Right lobe of liver (tissue), 6 donors: ENCODE measurements around the gene CLEC2L. TPM values are rescaled to one million over a fixed set of nuclear protein-coding genes. Genes with fewer than 3 reads are reported as not detected.

Source experiments
- ATAC-seq, 4 donors: fragments of 200-7000 bp; cut with Tn5 transposase; one replicate each; pipeline ENCODE4 v1.9.1; 2020; ENCODE audit warnings: mild to moderate bottlenecking in 4 of 4, moderate library complexity in 4 of 4
- DNase-seq, 3 donors: peaks; one replicate each; pipeline ENCODE4 v3.0.0-alpha.2; 2020
- H3K27ac ChIP-seq, 3 donors: fragments of 200-600 bp; one replicate each; pipeline ENCODE4 v1.8.0; 2022
- H3K27me3 ChIP-seq, 2 donors: fragments of 200-600 bp; one replicate each; pipeline ENCODE4 v1.8.0; 2022
- H3K36me3 ChIP-seq, 4 donors: fragments of 200-600 bp; sonication (generic) in 1 of 4; one replicate each; pipeline versions ENCODE4 v1.5.1 to v1.8.0; 2017 to 2022; ENCODE audit warnings: control low read depth in 1 of 4
- H3K4me1 ChIP-seq, 4 donors: fragments of 200-600 bp; sonication (generic) in 1 of 4; one replicate each; pipeline versions ENCODE4 v1.5.1 to v1.8.0; 2017 to 2022; ENCODE audit warnings: control low read depth in 1 of 4
- H3K4me3 ChIP-seq, 3 donors: fragments of 200-600 bp; one replicate each; pipeline ENCODE4 v1.8.0; 2022
- H3K9me3 ChIP-seq, 4 donors: fragments of 200-600 bp; sonication (generic) in 1 of 4; one replicate each; pipeline versions ENCODE4 v1.5.1 to v1.8.0; 2017 to 2022; ENCODE audit warnings: control low read depth in 1 of 4
- CTCF ChIP-seq, 4 donors: fragments of 200-600 bp in 3 of 4; fragments of 450-650 bp in 1 of 4; IDR thresholded peaks; one replicate each; pipeline versions ENCODE4 v1.5.1 to v1.8.0; 2016 to 2022; ENCODE audit warnings: antibody characterized with exemption in 4 of 4, mild to moderate bottlenecking in 2 of 4
- POLR2A ChIP-seq: fragments of 450-650 bp; IDR thresholded peaks from one replicate; pipeline ENCODE4 v1.6.1; 2017; ENCODE audit warnings: antibody characterized with exemption, mild to moderate bottlenecking
- WGBS: methylation state at CpG from one replicate; pipeline ENCODE4 v1.1.6; 2018; ENCODE audit warnings: low coverage, low lambda C conversion rate; ENCODE audit not compliant: insufficient coverage; ENCODE audit errors: missing lambda C conversion rate; 5-methylcytosine and 5-hydroxymethylcytosine counted together
- intact Hi-C, 2 donors: fragments of 100-400 bp; cut with DNase I; formaldehyde crosslinking; loops; one replicate each; pipeline versions ENCODE4 v1.11.2 to v1.14.1; 2022
- total RNA-seq, 6 experiments: library from RNA; depleted of rRNA in 2 of 6; stranded (reverse); fragments of >200 nt in 2 of 6; fragmentation: NEBNext Ultra II Directional in 3 of 6; extraction: Animal tissue kit (Norgen Biotek cat#: 25700) in 3 of 6; gene quantifications; one replicate each; pipeline versions ENCODE4 v1.1.0 to v1.2.4, GENCODE V29; 2016 to 2023
- donor health status: DM: no; HTN: yes; CAD: no.
- donor health status: DM: no; HTN: no; CAD: no.
- donor health status: DM: no; HTN: no; CAD: no.
- donor health status: DM: no; HTN: yes; CAD: no.
- donor health status: DM: no; HTN: yes; CAD: no.

The CLEC2L gene
- total RNA-seq, 6 experiments from 2014 or later: not detected

DNA sequence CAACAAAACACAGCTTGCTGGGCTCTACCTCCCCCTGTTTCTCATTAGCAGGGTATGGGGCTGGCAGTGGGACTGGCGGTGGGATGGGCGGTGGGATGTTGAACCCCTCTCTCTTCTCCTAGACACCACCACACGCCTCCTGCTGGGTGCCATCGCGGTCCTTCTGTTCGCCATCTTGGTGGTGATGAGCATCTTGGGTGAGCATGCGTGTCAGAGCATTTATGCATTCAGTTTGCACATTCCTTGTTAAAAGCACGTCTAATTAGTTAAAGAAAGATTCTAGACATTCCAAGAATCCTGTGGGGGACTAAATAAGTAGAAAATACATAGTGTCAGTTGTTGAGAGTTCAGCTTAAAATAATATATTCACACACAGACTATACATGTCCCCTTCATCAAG lies 12.7 kb downstream of the CLEC2L start:
- intact Hi-C loops: no loop called here
- TF ChIP-seq POLR2A (no peak), CTCF (IDR thresholded peaks at IDR 0.05) (no peak)
- H3K4me1 ChIP-seq: no peaks in the 10 kb centered on the region
- WGBS: 95% methylated on average over 5 of the region's 8 CpGs
- no peak overlapping the region for H3K27ac ChIP-seq
- no peaks in the 10 kb centered on the region for H3K36me3 ChIP-seq
- no peak for ATAC-seq
- H3K27me3 ChIP-seq: no peaks in the 10 kb centered on the region
- H3K9me3 ChIP-seq: no peaks in the 10 kb centered on the region
- no peak overlapping the region for H3K4me3 ChIP-seq
- DNase-seq: peak in 1 of 3 donors; percentile 7

DNA sequence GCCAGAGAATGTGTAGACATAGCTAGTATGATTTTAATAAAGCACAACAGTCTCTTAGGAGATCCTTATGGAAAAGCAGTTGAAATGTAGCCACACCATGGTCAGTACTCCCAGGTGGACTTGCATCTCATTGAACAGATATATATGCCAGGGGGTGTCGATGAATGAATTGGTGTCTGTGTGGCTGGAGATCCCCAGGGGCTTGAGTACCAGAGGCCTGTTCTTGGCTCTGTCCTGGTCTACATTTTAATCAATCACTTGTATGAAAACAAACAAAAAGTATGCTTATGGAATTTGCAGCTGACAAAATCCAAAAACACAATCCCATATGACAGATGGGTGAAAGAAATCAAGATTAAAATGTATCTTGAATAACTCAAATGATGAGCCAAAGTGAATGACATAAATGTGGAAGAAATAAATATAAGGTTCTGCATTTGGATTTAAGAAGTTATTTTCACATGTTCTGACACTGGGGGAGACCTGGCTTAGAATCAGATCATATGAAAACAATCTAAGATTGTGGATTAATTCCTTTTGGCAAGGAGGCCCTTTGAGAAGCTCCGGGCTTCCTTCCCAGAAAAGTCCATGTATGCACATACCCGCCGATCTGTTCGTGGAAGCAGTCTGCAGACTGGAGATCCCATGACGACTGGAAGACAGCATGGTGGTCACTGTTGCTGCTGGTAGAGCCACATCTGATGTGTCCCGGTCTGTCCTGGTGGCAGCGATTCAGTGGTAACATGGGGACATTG lies 15.6 kb downstream of the CLEC2L start:
- Histone ChIP-seq H3K36me3 (no peaks in the 10 kb centered on the region), H3K27ac (no peak overlapping the region), H3K27me3 (no peaks in the 10 kb centered on the region), H3K4me1 (no peaks in the 10 kb centered on the region), H3K4me3 (no peak overlapping the region), H3K9me3 (no peaks in the 10 kb centered on the region)
- ATAC-seq (no peak), DNase-seq (no peak)
- TF ChIP-seq CTCF (IDR thresholded peaks at IDR 0.05) (no peak), POLR2A (no peak)
- intact Hi-C loops: no loop called here
- WGBS: 90% methylated on average over 2 of the region's 8 CpGs

DNA sequence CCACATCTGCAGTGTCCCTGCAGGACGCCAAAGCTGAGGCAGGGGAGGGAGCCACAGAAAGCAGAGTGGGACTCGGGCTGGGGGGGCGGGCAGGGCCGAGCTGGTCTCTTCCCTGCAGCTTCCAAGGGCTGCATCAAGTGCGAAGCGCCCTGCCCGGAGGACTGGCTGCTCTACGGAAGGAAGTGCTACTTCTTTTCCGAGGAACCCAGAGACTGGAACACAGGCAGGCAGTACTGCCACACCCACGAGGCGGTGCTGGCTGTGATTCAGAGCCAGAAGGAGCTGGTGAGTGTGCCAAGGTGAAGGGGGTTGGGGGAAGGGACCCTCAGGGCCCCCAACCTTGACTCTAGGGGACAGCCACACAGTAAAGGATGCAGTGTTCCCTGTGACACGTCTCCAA lies 16.7 kb downstream of the CLEC2L start:
- 34% methylated on average over 7 of the region's 12 CpGs for WGBS
- DNase-seq (no peak), ATAC-seq (no peak)
- Histone ChIP-seq H3K4me3 (no peak overlapping the region), H3K4me1 (no peaks in the 10 kb centered on the region), H3K9me3 (no peaks in the 10 kb centered on the region), H3K36me3 (no peaks in the 10 kb centered on the region), H3K27me3 (no peaks in the 10 kb centered on the region), H3K27ac (no peak overlapping the region)
- intact Hi-C loops: no loop called here
- TF ChIP-seq POLR2A (no peak), CTCF (IDR thresholded peaks at IDR 0.05) (no peak)

- Histone ChIP-seq H3K9me3 (no peaks in the 10 kb centered on the region), H3K27ac (no peak overlapping the region), H3K27me3 (no peaks in the 10 kb centered on the region), H3K4me3 (no peak overlapping the region), H3K36me3 (no peaks in the 10 kb centered on the region), H3K4me1 (no peaks in the 10 kb centered on the region)
- 40% methylated on average over 2 of the region's 21 CpGs for WGBS
- intact Hi-C loops: no loop called here
- no peak for ATAC-seq
- TF ChIP-seq POLR2A: no peak
- TF ChIP-seq CTCF (IDR thresholded peaks at IDR 0.05): no peak
- DNase-seq: no peak
Observed at GRCh38 chr7:139541600-139542307, 18.3 kb downstream of the CLEC2L start.
